RWPE1 (cell line): ENCODE results near the gene STAU1.
"Not testable (repeated sequence)": the region's sequence is repeated elsewhere in the genome, so short reads cannot be mapped to it uniquely, and the experiment has no call there.

Experiments used
- CTCF ChIA-PET: fragments of 350-600 bp; sonication (Branson Sonifier 250); formaldehyde crosslinking; extraction: SDS; loops from one replicate; lab custom pipeline; 2021; lab: Yijun Ruan, JAX
- POLR2A ChIA-PET: fragments of 400-600 bp; formaldehyde crosslinking; extraction: SDS; loops from one replicate; lab custom pipeline; 2020; ENCODE audit warnings: antibody characterized with exemption; ENCODE audit not compliant: low non-redundant PET; lab: Yijun Ruan, JAX
- DNase-seq: peaks from one replicate; pipeline ENCODE4 v3.0.0; 2012; ENCODE audit warnings: low spot score
- H3K27ac ChIP-seq: fragments of 450-650 bp; 2 replicates; pipeline ENCODE4 v1.5.1; 2017
- CTCF ChIP-seq: fragments of 450-650 bp; conservative IDR thresholded peaks from 2 replicates; pipeline ENCODE4 v1.5.1; 2017; ENCODE audit warnings: low read depth, mild to moderate bottlenecking

Gene STAU1

DNA sequence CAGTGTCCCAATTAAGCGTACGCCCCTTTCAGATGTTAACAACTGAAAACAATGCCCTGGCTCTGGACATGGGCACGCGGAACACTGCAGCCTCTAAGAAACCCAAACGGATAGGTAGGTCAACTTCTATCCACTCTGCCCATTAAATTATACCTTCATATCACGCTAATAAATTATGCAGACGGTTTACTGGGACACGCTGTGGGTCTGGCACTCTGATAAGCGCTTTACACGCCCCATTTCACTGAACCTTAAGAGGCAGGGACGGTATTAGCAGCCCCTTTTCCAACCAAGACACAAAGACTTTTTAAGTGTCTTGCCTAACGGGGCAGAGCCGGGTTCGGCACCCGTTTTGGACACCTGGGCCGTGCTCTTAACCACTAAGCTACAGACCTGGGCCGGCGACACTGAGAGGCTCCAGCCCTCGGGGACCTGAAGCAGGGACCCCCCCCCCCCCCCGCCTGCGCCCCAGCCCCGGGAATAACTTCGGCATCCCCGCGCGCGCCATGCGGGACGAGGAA, 744 bp downstream of the STAU1 start:
- peak; percentile 34 for DNase-seq

DNA sequence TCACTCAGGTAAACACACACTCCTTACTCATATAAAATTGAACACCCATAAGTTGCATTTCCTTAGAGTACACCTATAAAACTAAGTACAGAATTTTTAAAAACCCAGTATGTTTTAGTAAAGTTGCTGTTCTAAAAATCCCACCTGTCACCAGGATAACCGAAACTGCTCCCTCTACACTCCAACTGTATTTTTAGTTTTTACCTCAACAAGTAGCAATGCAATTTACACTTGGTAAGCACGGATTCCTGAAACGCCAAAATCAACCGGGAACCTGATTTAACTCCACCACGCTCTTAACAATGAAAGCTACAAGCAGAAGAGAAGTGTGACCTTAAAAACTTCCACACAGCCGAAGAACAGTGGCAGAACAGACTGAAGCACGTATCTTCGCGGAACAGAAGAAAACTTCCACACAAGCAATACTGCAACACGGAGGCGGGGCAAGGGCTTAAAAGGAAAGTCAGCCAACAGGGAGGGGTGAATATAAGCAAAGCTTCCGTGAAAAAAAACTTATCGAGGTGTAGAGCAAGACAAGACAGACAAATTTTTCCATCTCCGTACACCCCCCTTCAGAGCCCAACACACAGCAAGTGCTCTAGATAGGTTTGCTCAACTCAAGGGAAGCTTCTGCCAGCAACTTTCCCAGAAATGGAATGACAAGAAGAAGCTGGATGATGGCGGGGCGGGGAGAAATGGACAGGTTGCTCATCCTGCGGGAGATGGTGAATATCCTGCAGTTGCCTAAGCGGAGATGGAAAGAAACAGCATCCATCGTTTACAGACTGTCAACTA, 1.4 kb downstream of the STAU1 start:
- ChIA-PET POLR2A (interaction anchor here (0.5 kb wide), 2 partner anchors 19 to 20 kb away, joined by 3 to 4 read pairs; no protein-coding TSS in a partner anchor), CTCF (interaction anchor here (1.1 kb wide), 1 partner anchor 30 kb away, joined by 4 read pairs; no protein-coding TSS in a partner anchor)
- H3K27ac ChIP-seq = peak overlapping the region; percentile 86
- DNase-seq = peak; percentile 79
- TF ChIP-seq CTCF = no peak

More for the DNA sequence above, 744 bp downstream of the STAU1 start:
- peak overlapping the region; percentile 86 for H3K27ac ChIP-seq
- ChIA-PET CTCF (interaction anchor here (0.6 kb wide), 2 partner anchors 10 to 54 kb away, joined by 3 read pairs; no protein-coding TSS in a partner anchor), POLR2A (interaction anchor here (0.5 to 0.7 kb wide), 4 partner anchors 8 to 52 kb away, joined by 3 to 5 read pairs (median 4); no protein-coding TSS in a partner anchor)
- TF ChIP-seq CTCF = no peak

DNA sequence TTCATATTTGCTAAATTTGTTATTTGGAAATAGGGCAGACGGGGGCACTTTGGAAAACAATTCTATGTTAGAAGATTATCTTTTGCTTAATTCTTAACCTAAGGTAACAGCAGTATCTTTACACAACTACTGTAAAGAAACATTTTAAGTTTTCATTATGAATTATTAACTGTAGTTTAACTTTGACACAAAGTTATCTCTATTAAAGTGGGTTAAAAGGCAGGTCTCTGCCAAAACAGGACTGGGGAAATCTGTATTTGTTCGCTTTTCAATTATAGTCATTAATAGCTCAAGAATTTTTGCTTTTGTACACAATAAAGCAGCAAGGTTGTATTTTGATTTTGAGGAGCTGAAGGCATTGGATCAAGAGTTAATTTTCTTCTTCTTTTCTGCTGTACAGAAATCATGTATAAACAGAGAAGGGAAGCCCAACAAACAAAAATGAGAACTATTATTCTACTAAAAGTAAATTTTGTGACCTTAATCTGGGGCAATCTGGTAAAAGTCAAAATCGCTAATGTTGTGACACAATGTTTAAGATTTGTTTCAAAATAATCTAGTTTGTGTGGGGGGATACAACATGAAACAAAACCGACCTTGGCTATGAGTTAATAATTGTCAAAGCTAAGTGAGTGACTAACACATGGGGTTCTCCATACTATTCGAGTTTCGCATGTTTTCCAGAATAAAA, 2.9 kb downstream of the STAU1 start:
- no peak overlapping the region for H3K27ac ChIP-seq
- ChIA-PET POLR2A (interaction anchor here (0.5 kb wide), 1 partner anchor 1473 kb away, joined by 3 read pairs; no protein-coding TSS in a partner anchor), CTCF (interaction anchor here (0.6 to 1.4 kb wide), 2 partner anchors 32 to 238 kb away, joined by 3 to 5 read pairs; no protein-coding TSS in a partner anchor)

GRCh38 chr20:49184691-49185070, 3.5 kb downstream of the STAU1 start:
- no peak for DNase-seq
- ChIA-PET CTCF (interaction anchor here (0.6 to 1.4 kb wide), 4 partner anchors 33 to 149 kb away, joined by 3 to 5 read pairs (median 4); no protein-coding TSS in a partner anchor), POLR2A (interaction anchor here (0.5 kb wide), 1 partner anchor 1474 kb away, joined by 3 read pairs; no protein-coding TSS in a partner anchor)
- TF ChIP-seq CTCF = no peak
- no peak overlapping the region for H3K27ac ChIP-seq

More for the DNA sequence above, 2.9 kb downstream of the STAU1 start:
- TF ChIP-seq CTCF = no peak
- DNase-seq = no peak

- DNase-seq, POLR2A ChIA-PET: not testable (repeated sequence)
- 0 out of 2 replicates have a peak overlapping the region, but pooled peaks have one; percentile 1 for H3K27ac ChIP-seq
- CTCF ChIA-PET = interaction anchor here (0.6 to 0.9 kb wide), 3 partner anchors 34 to 149 kb away, joined by 3 to 4 read pairs (median 4); no protein-coding TSS in a partner anchor
Observed at GRCh38 chr20:49184084-49184501, 4.0 kb downstream of the STAU1 start.

DNA sequence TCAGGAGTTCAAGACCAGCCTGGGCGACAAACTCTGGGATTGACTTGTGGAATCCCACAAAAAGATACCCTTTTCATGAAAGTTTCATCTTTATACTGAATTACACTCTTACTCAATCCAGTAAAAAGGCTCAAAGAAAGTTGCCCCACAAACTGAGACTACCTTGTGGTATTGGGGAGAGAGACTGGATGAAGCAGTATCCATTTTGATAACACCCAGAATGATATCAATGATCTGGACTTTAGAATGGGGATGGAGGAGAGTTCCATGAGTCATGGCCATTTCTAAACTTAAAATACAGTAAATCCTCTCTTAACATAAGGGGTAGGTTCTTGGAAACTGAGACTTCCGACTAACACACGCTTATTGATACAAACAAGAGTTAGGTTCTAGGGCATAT, 4.7 kb downstream of the STAU1 start:
- no peak overlapping the region for H3K27ac ChIP-seq
- no peak for TF ChIP-seq CTCF
- DNase-seq = no peak
- ChIA-PET POLR2A (no interaction called here), CTCF (interaction anchor here (1.1 to 2.1 kb wide), 2 partner anchors 27 to 34 kb away, joined by 5 to 10 read pairs; no protein-coding TSS in a partner anchor)
